ENCODE results near the gene DRD5.
"Not testable (repeated sequence)": the region's sequence is repeated elsewhere in the genome, so short reads cannot be mapped to it uniquely, and the experiment has no call there.

- TF ChIP-seq CTCF (IDR thresholded peaks at IDR 0.05); TAF1 (IDR thresholded peaks at IDR 0.05; ENCODE audit: borderline replicate concordance, low read depth, low read length); EP300 (IDR thresholded peaks at IDR 0.05; ENCODE audit: borderline replicate concordance in 1 of 2, low read depth in 1 of 2, low read length in 1 of 2); REST (IDR thresholded peaks at IDR 0.05; ENCODE audit: low read depth, low read length); POLR2AphosphoS5 (IDR thresholded peaks at IDR 0.05; ENCODE audit: low read depth, low read length); FOSL2 (IDR thresholded peaks at IDR 0.05; ENCODE audit: borderline replicate concordance, low read depth); RAD21 (IDR thresholded peaks at IDR 0.05; ENCODE audit: low read length); GABPA (IDR thresholded peaks at IDR 0.05; ENCODE audit: low read depth): not testable (repeated sequence)
These were observed 15.2 kb downstream of the DRD5 start for GRCh38 chr4:9796641-9797040.
